ENCODE data around the gene ZNF143. TPM values are rescaled to one million over a fixed set of nuclear protein-coding genes. Genes with fewer than 3 reads are reported as not detected.

ZNF143 gene
- total and polyA plus RNA-seq, 2 of the 13 experiments (the other 11 are each of a cell fraction or from before 2014, with no cell fraction given): 22.4 to 35.6 TPM

- TF ChIP-seq BCL6 (CRISPR knock-in tag; IDR thresholded peaks at IDR 0.05) (peak; percentile 83), ZBTB43 (CRISPR knock-in tag; conservative IDR thresholded peaks at IDR 0.05) (peak; percentile 67; the same call in 1 of the 2 replicates), ZNF839 (CRISPR knock-in tag; IDR thresholded peaks at IDR 0.05; ENCODE audit: borderline replicate concordance) (no peak), ZNF101 (CRISPR knock-in tag; IDR thresholded peaks at IDR 0.05; ENCODE audit: borderline replicate concordance, low read depth) (no peak), ZNF609 (CRISPR knock-in tag; IDR thresholded peaks at IDR 0.05; ENCODE audit: borderline replicate concordance) (peak; percentile 86), TOE1 (CRISPR knock-in tag; IDR thresholded peaks at IDR 0.05) (no peak), MZF1 (CRISPR knock-in tag; IDR thresholded peaks at IDR 0.05; ENCODE audit: borderline replicate concordance) (no peak), XBP1 (CRISPR knock-in tag; IDR thresholded peaks at IDR 0.05) (no peak), DDIT3 (CRISPR knock-in tag; IDR thresholded peaks at IDR 0.05) (no peak), ZNF543 (CRISPR knock-in tag; IDR thresholded peaks at IDR 0.05) (no peak), POLR2AphosphoS5 (IDR thresholded peaks at IDR 0.05; ENCODE audit: low read depth, low read length) (peak; percentile 88), ZNF816 (CRISPR knock-in tag; IDR thresholded peaks at IDR 0.05; ENCODE audit: borderline replicate concordance) (no peak), ELF3 (CRISPR knock-in tag; IDR thresholded peaks at IDR 0.05) (peak; percentile 86), ZNF142 (CRISPR knock-in tag; IDR thresholded peaks at IDR 0.05) (peak; percentile 52; the same call in 1 of the 2 replicates), ZNF740 (CRISPR knock-in tag; IDR thresholded peaks at IDR 0.05) (0 out of 2 replicates have a peak, but pooled peaks have one; percentile 44), ZNF607 (CRISPR knock-in tag; IDR thresholded peaks at IDR 0.05; ENCODE audit: borderline replicate concordance) (peak; percentile 76)
Observed at GRCh38 chr11:9568854-9569587, 108.2 kb downstream of the ZNF143 start (continued).
